ENCODE data around the gene PLA1A.

The PLA1A gene

GRCh38 chr3:119642746-119643473 is 45.2 kb downstream of the PLA1A start:
- H3K36me3 ChIP-seq: no peaks in the 10 kb centered on the region
- H3K27ac ChIP-seq: peak overlapping the region; percentile 7; the same call in 1 of the 2 replicates
- H3K27me3 ChIP-seq (ENCODE audit: insufficient read depth, low read depth, severe bottlenecking): no peaks in the 10 kb centered on the region
- no peak for TF ChIP-seq CTCF (IDR thresholded peaks at IDR 0.05; ENCODE audit: low read depth, low read length)
- no peak overlapping the region for H3K4me3 ChIP-seq (ENCODE audit: low read depth, low read length)
- H3K9me3 ChIP-seq (ENCODE audit: severe bottlenecking): no peaks in the 10 kb centered on the region
- DNase-seq: peak; percentile 16

GRCh38 chr3:119643528-119643927 is 45.8 kb downstream of the PLA1A start:
- peak overlapping the region; percentile 7; the same call in 1 of the 2 replicates for H3K27ac ChIP-seq
- DNase-seq: no peak
- H3K27me3 ChIP-seq (ENCODE audit: insufficient read depth, low read depth, severe bottlenecking): no peaks in the 10 kb centered on the region
- H3K9me3 ChIP-seq (ENCODE audit: severe bottlenecking): no peaks in the 10 kb centered on the region
- no peak for TF ChIP-seq CTCF (IDR thresholded peaks at IDR 0.05; ENCODE audit: low read depth, low read length)
- H3K4me3 ChIP-seq (ENCODE audit: low read depth, low read length): no peak overlapping the region
- H3K36me3 ChIP-seq: no peaks in the 10 kb centered on the region

GRCh38 chr3:119644481-119644880 is 46.8 kb downstream of the PLA1A start:
- Histone ChIP-seq H3K27me3 (ENCODE audit: insufficient read depth, low read depth, severe bottlenecking) (no peaks in the 10 kb centered on the region), H3K27ac (no peak overlapping the region), H3K36me3 (no peaks in the 10 kb centered on the region), H3K4me3 (ENCODE audit: low read depth, low read length) (no peak overlapping the region), H3K9me3 (ENCODE audit: severe bottlenecking) (no peaks in the 10 kb centered on the region)
- TF ChIP-seq CTCF (IDR thresholded peaks at IDR 0.05; ENCODE audit: low read depth, low read length): no peak
- DNase-seq: no peak

GRCh38 chr3:119645813-119646212 is 48.1 kb downstream of the PLA1A start:
- H3K9me3 ChIP-seq (ENCODE audit: severe bottlenecking): no peaks in the 10 kb centered on the region
- no peak for DNase-seq
- no peaks in the 10 kb centered on the region for H3K36me3 ChIP-seq
- no peaks in the 10 kb centered on the region for H3K27me3 ChIP-seq (ENCODE audit: insufficient read depth, low read depth, severe bottlenecking)
- no peak for TF ChIP-seq CTCF (IDR thresholded peaks at IDR 0.05; ENCODE audit: low read depth, low read length)
- no peak overlapping the region for H3K4me3 ChIP-seq (ENCODE audit: low read depth, low read length)
- no peak overlapping the region for H3K27ac ChIP-seq

- Histone ChIP-seq H3K27me3 (ENCODE audit: insufficient read depth, low read depth, severe bottlenecking) (no peaks in the 10 kb centered on the region), H3K9me3 (ENCODE audit: severe bottlenecking) (no peaks in the 10 kb centered on the region), H3K27ac (no peak overlapping the region), H3K36me3 (no peaks in the 10 kb centered on the region), H3K4me3 (ENCODE audit: low read depth, low read length) (no peak overlapping the region)
- no peak for TF ChIP-seq CTCF (IDR thresholded peaks at IDR 0.05; ENCODE audit: low read depth, low read length)
- DNase-seq: no peak
These were observed 49.5 kb downstream of the PLA1A start for GRCh38 chr3:119647171-119647570.
